Measurements from ENCODE around the gene HOXC5. TPM values are rescaled to one million over a fixed set of nuclear protein-coding genes. Genes with fewer than 3 reads are reported as not detected.

HOXC5 gene
- polyA plus RNA-seq, 3 donors, result not detected

DNA sequence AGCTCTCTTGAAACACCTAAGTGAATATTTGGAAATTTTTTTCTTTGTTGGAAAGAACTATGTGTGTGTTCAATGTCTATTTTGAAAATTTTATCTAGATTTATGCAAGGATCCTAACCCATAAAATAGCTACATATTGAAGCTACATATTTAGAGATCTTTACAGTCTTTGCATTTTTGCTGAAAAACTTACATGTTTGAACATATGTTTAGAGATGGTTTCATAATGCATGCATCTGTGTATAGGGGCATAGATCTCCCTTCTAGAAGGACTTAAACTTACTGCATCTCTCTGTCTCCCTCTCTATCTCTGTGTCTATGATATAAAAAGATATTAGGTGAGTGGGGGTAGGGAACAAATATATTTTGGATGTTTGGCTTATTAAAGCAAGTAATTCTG is 12.6 kb downstream of the HOXC5 start:
- H3K27ac Mint-ChIP-seq, result no peak overlapping the region
- peaks cover 91 to 98% of the 10 kb centered on the region in 2 donors for H3K27me3 ChIP-seq (ENCODE audit: control insufficient read depth in 2 of 2, insufficient read depth in 2 of 2, low read length in 2 of 2)
- peaks cover 96 to 98% (median 96%) of the 10 kb centered on the region in 3 donors for H3K27me3 Mint-ChIP-seq (ENCODE audit: low read depth in 3 of 3)
- no peaks in the 10 kb centered on the region for H3K79me2 ChIP-seq (ENCODE audit: insufficient read depth, low read length)
- no peaks in the 10 kb centered on the region for H4K20me1 ChIP-seq (ENCODE audit: insufficient read depth, low read length)
- peaks cover 0 to 22% (median 4%) of the 10 kb centered on the region in 7 donors for H3K9me3 Mint-ChIP-seq
- H3K4me1 Mint-ChIP-seq, result peaks cover 7% of the 10 kb centered on the region
- peak overlapping the region in 1 of 2 donors; percentile 2 for H3K4me3 Mint-ChIP-seq
- no peak overlapping the region for H2AFZ ChIP-seq (ENCODE audit: insufficient read depth, low read depth, low read length, poor library complexity, severe bottlenecking)
- no peaks in the 10 kb centered on the region for H3K4me1 ChIP-seq (ENCODE audit: control insufficient read depth in 1 of 2, insufficient read depth in 2 of 2, low read length in 2 of 2)
- H3K36me3 ChIP-seq (replicated peaks in 1 of 2; ENCODE audit: control insufficient read depth in 1 of 2, insufficient read depth in 2 of 2, low read length in 2 of 2), result no peaks in the 10 kb centered on the region
- peaks cover 0 to 5% of the 10 kb centered on the region in 2 donors for H3K36me3 Mint-ChIP-seq
- peaks cover 3 to 26% of the 10 kb centered on the region in 2 donors for H3K9me3 ChIP-seq (replicated peaks in 1 of 2; ENCODE audit: control insufficient read depth in 1 of 2, insufficient read depth in 1 of 2, low read length in 2 of 2)
- H3K27ac ChIP-seq (ENCODE audit: low read depth in 1 of 2, low read length in 2 of 2), result no peak overlapping the region
- H3K4me2 ChIP-seq (replicated peaks; ENCODE audit: extremely low read depth, low read length, poor library complexity, severe bottlenecking), result no peak overlapping the region
- no peak for DNase-seq
- intact Hi-C loops (cut with micrococcal nuclease), result no loop called here
- TF ChIP-seq, protein P1, sequence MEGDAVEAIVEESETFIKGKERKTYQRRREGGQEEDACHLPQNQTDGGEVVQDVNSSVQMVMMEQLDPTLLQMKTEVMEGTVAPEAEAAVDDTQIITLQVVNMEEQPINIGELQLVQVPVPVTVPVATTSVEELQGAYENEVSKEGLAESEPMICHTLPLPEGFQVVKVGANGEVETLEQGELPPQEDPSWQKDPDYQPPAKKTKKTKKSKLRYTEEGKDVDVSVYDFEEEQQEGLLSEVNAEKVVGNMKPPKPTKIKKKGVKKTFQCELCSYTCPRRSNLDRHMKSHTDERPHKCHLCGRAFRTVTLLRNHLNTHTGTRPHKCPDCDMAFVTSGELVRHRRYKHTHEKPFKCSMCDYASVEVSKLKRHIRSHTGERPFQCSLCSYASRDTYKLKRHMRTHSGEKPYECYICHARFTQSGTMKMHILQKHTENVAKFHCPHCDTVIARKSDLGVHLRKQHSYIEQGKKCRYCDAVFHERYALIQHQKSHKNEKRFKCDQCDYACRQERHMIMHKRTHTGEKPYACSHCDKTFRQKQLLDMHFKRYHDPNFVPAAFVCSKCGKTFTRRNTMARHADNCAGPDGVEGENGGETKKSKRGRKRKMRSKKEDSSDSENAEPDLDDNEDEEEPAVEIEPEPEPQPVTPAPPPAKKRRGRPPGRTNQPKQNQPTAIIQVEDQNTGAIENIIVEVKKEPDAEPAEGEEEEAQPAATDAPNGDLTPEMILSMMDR (IDR thresholded peaks at IDR 0.05), result no peak
- H3K9ac ChIP-seq (ENCODE audit: insufficient read depth, low read length, poor library complexity, severe bottlenecking), result no peak overlapping the region
- no peak overlapping the region for H3K4me3 ChIP-seq (replicated peaks in 1 of 3; ENCODE audit: low read depth in 2 of 3, low read length in 3 of 3)

DNA sequence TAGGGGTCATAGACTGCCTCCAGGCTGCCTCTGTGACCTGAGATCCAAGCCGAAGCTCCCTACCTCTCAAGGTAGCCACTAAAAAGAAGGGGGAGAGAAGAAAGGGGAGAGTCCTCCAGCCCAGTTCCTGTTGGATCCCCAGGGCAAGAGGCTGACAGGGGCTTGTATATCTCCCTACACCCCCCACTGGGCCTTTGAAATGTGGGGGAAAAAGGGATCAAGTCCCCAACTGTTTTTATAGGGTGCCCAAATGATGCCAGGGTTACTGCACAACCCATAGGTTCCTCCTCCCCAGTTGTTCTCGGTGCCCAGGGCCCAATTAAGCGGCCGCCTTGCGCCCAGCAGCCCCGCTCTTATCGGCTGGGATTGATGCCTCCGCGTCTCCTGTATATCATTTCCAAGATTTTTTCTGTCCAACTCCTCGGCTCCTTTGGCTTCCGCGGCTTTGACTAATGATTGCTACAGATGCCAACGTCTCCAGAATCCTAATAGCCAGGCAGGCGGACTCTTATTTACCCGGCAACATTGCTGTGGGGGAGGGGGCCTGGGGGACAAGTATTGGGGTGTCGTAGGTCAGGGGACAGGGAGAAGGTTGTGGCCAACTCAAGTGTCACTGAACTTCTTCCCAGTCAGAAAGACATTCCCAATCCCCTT is 13.1 kb downstream of the HOXC5 start:
- H3K4me1 Mint-ChIP-seq, result peaks cover 7% of the 10 kb centered on the region

More for the DNA sequence above, 13.1 kb downstream of the HOXC5 start:
- Histone ChIP-seq H3K27ac (ENCODE audit: low read depth in 1 of 2, low read length in 2 of 2) (no peak overlapping the region), H3K27me3 (ENCODE audit: control insufficient read depth in 2 of 2, insufficient read depth in 2 of 2, low read length in 2 of 2) (peaks cover 91 to 98% of the 10 kb centered on the region in 2 donors), H2AFZ (ENCODE audit: insufficient read depth, low read depth, low read length, poor library complexity, severe bottlenecking) (no peak overlapping the region), H3K4me2 (replicated peaks; ENCODE audit: extremely low read depth, low read length, poor library complexity, severe bottlenecking) (no peak overlapping the region), H3K9me3 (replicated peaks in 1 of 2; ENCODE audit: control insufficient read depth in 1 of 2, insufficient read depth in 1 of 2, low read length in 2 of 2) (peaks cover 3 to 26% of the 10 kb centered on the region in 2 donors), H3K36me3 (replicated peaks in 1 of 2; ENCODE audit: control insufficient read depth in 1 of 2, insufficient read depth in 2 of 2, low read length in 2 of 2) (no peaks in the 10 kb centered on the region), H4K20me1 (ENCODE audit: insufficient read depth, low read length) (no peaks in the 10 kb centered on the region), H3K4me1 (ENCODE audit: control insufficient read depth in 1 of 2, insufficient read depth in 2 of 2, low read length in 2 of 2) (no peaks in the 10 kb centered on the region), H3K9ac (ENCODE audit: insufficient read depth, low read length, poor library complexity, severe bottlenecking) (no peak overlapping the region), H3K4me3 (replicated peaks in 1 of 3; ENCODE audit: low read depth in 2 of 3, low read length in 3 of 3) (no peak overlapping the region), H3K79me2 (ENCODE audit: insufficient read depth, low read length) (no peaks in the 10 kb centered on the region)
- Mint-ChIP-seq H3K27ac (no peak overlapping the region), H3K4me3 (peak overlapping the region in 1 of 2 donors; percentile 77), H3K9me3 (peaks cover 0 to 23% (median 3%) of the 10 kb centered on the region in 7 donors), H3K36me3 (peaks cover 0 to 5% of the 10 kb centered on the region in 2 donors), H3K27me3 (ENCODE audit: low read depth in 3 of 3) (peaks cover 98 to 100% (median 98%) of the 10 kb centered on the region in 3 donors)
- WGBS (ENCODE audit: insufficient coverage), result 63% methylated on average over 9 of the region's 16 CpGs
- intact Hi-C loops (cut with micrococcal nuclease), result no loop called here
- no peak for DNase-seq
- TF ChIP-seq, protein P1 (IDR thresholded peaks at IDR 0.05), result no peak

All from CD14-positive monocyte (primary cell).